B cell (primary cell): ENCODE measurements around the gene BBS1. TPM values are rescaled to one million over a fixed set of nuclear protein-coding genes. Genes with fewer than 3 reads are reported as not detected.

ENCODE experiments used
- ATAC-seq: fragments of 200-7000 bp; cut with Tn5 transposase; one replicate; pipeline ENCODE4 v1.10.0; 2021; ENCODE audit warnings: low read depth, mild to moderate bottlenecking, moderate number of reproducible peaks, moderate library complexity
- CTCF ChIA-PET: fragments of 350-600 bp; sonication (Branson Sonifier 250); formaldehyde crosslinking; loops from one replicate; lab custom pipeline; 2021; ENCODE audit warnings: antibody characterized with exemption, inconsistent platforms; lab: Charles Lee
- POLR2A ChIA-PET: fragments of 350-600 bp; sonication (Branson Sonifier 250); formaldehyde crosslinking; loops from one replicate; lab custom pipeline; 2021; ENCODE audit warnings: antibody characterized with exemption; lab: Charles Lee
- DNase-seq: peaks from one replicate; pipeline ENCODE4 v3.0.0; 2013
- H2AFZ ChIP-seq: 2 replicates; pipeline ENCODE4 v1.6.1; 2012; ENCODE audit warnings: mild to moderate bottlenecking, low read depth, low read length; ENCODE audit not compliant: insufficient read depth, poor library complexity, severe bottlenecking
- H3K27ac ChIP-seq, 2 donors: 1 replicate in 1 of 2; 2 replicates in 1 of 2; pipeline ENCODE4 v1.5.1; 2012 to 2013; ENCODE audit warnings: low read length in 2 of 2, mild to moderate bottlenecking in 2 of 2, moderate library complexity in 1 of 2
- H3K27me3 ChIP-seq, 4 experiments: fragments of 200-600 bp in 1 of 4; sonication (generic) in 1 of 4; replicated peaks in 1 of 4; 1 replicate in 2 of 4; 2 replicates in 2 of 4; pipeline versions ENCODE4 v1.6.1 to v1.7.0; 2013 to 2016; ENCODE audit warnings: low read length in 3 of 4, mild to moderate bottlenecking in 2 of 4, mixed read lengths in 1 of 4, moderate library complexity in 1 of 4; ENCODE audit not compliant: insufficient read depth in 4 of 4, control insufficient read depth in 3 of 4; ENCODE audit errors: control extremely low read depth in 1 of 4
- H3K36me3 ChIP-seq, 2 experiments: replicated peaks in 1 of 2; 1 replicate in 1 of 2; 2 replicates in 1 of 2; pipeline versions ENCODE4 v1.6.1 to v1.7.1; 2013; ENCODE audit warnings: low read length in 1 of 2; ENCODE audit not compliant: insufficient read depth in 2 of 2, control insufficient read depth in 1 of 2; ENCODE audit errors: control extremely low read depth in 1 of 2, extremely low read depth in 1 of 2
- H3K4me1 ChIP-seq, 2 donors: fragments of 200-600 bp in 1 of 2; sonication (generic) in 1 of 2; 1 replicate in 1 of 2; 2 replicates in 1 of 2; pipeline versions ENCODE4 v1.5.1 to v1.6.1; 2013 to 2017; ENCODE audit warnings: low read length in 2 of 2; ENCODE audit not compliant: control insufficient read depth in 2 of 2, insufficient read depth in 2 of 2
- H3K4me2 ChIP-seq: replicated peaks from 2 replicates; pipeline ENCODE3; 2012; ENCODE audit warnings: mild to moderate bottlenecking, low read depth, low read length; ENCODE audit not compliant: poor library complexity, severe bottlenecking
- H3K4me3 ChIP-seq, 5 experiments: fragments of 200-600 bp in 1 of 5; sonication (generic) in 1 of 5; 1 replicate in 3 of 5; 2 replicates in 2 of 5; pipeline versions ENCODE4 v1.5.1 to v1.7.0; 2011 to 2016; ENCODE audit warnings: low read length in 4 of 5, mild to moderate bottlenecking in 4 of 5, low read depth in 2 of 5, control low read depth in 1 of 5, moderate library complexity in 1 of 5; ENCODE audit not compliant: insufficient read depth in 1 of 5; ENCODE audit errors: control extremely low read depth in 1 of 5, extremely low read depth in 1 of 5
- H3K79me2 ChIP-seq: fragments of 200-600 bp; sonication (generic); one replicate; pipeline ENCODE4 v1.6.0; 2016; ENCODE audit warnings: low read length; ENCODE audit not compliant: control insufficient read depth, insufficient read depth
- H3K9ac ChIP-seq: fragments of 200-600 bp; sonication (generic); 2 replicates; pipeline ENCODE4 v1.6.1; 2017; ENCODE audit warnings: mild to moderate bottlenecking, low read length, moderate library complexity
- H3K9me3 ChIP-seq, 3 donors: one replicate each; pipeline versions ENCODE4 v1.6.1 to v1.7.1; 2013; ENCODE audit warnings: low read length in 2 of 3; ENCODE audit not compliant: control insufficient read depth in 2 of 3, insufficient read depth in 1 of 3; ENCODE audit errors: control extremely low read depth in 1 of 3
- H4K20me1 ChIP-seq: 2 replicates; pipeline ENCODE4 v1.6.0; 2012; ENCODE audit warnings: mild to moderate bottlenecking, low read length; ENCODE audit not compliant: insufficient read depth, control insufficient read depth, poor library complexity, severe bottlenecking
- H3K27ac Mint-ChIP-seq: one replicate; pipeline ENCODE4 v1.8.0; 2021; ENCODE audit warnings: mixed read lengths
- H3K27me3 Mint-ChIP-seq: one replicate; pipeline ENCODE4 v1.8.0; 2021; ENCODE audit warnings: mixed read lengths
- H3K4me1 Mint-ChIP-seq: one replicate; pipeline ENCODE4 v1.8.0; 2021; ENCODE audit warnings: mixed read lengths
- H3K4me3 Mint-ChIP-seq: one replicate; pipeline ENCODE4 v1.8.0; 2021; ENCODE audit warnings: mixed read lengths
- H3K9me3 Mint-ChIP-seq: one replicate; pipeline ENCODE4 v1.8.0; 2022; ENCODE audit warnings: mixed read lengths; ENCODE audit not compliant: insufficient read depth
- CTCF ChIP-seq: fragments of 200-600 bp; IDR thresholded peaks from one replicate; pipeline ENCODE4 v1.8.0; 2022; ENCODE audit warnings: antibody characterized with exemption, mild to moderate bottlenecking
- EZH2 ChIP-seq: IDR thresholded peaks from 2 replicates; pipeline ENCODE4 v1.6.1; 2012; ENCODE audit warnings: borderline replicate concordance, low read depth, mild to moderate bottlenecking, moderate library complexity, low read length; ENCODE audit not compliant: insufficient read depth, poor library complexity, severe bottlenecking
- WGBS: methylation state at CpG from one replicate; pipeline ENCODE4 v1.1.5; 2013; ENCODE audit warnings: missing lambda C conversion rate; ENCODE audit not compliant: insufficient coverage; 5-methylcytosine and 5-hydroxymethylcytosine counted together
- intact Hi-C: fragments of 100-400 bp; cut with micrococcal nuclease; formaldehyde crosslinking; loops from one replicate; pipeline ENCODE4 v1.10.0; 2022
- polyA plus RNA-seq: library from polyadenylated mRNA; depleted of rRNA; stranded (reverse); fragments of >200 nt; gene quantifications from 2 replicates; pipeline ENCODE4 v1.2.3, GENCODE V29; 2012
- total RNA-seq, 2 donors: library from RNA; stranded (reverse); fragments of 120-200 nt in 1 of 2; gene quantifications; 1 replicate in 1 of 2; 2 replicates in 1 of 2; pipeline versions ENCODE4 v1.2.3 to v1.2.4, GENCODE V29; 2013 to 2022

BBS1 gene
- total and polyA plus RNA-seq, 2 donors (not counting 1 experiment from before 2014, with no cell fraction given): 20.4 to 52.5 TPM

GRCh38 chr11:66549696-66550095 is 39.3 kb downstream of the BBS1 start:
- ChIA-PET CTCF (no interaction called here), POLR2A (interaction anchor here (0.6 to 1.1 kb wide), 2 partner anchors 128 to 754 kb away, joined by 4 to 5 read pairs; partner anchors contain the start of genes RBM4B and SSH3)

GRCh38 chr11:66550887-66551286 is 40.5 kb downstream of the BBS1 start:
- ATAC-seq: no peak
- no peaks in the 10 kb centered on the region for H3K9me3 Mint-ChIP-seq
- peaks cover 5 to 10% of the 10 kb centered on the region in 2 donors for H3K4me1 ChIP-seq

More at GRCh38 chr11:66549696-66550095, 39.3 kb downstream of the BBS1 start:
- Mint-ChIP-seq H3K27ac (no peak overlapping the region), H3K9me3 (no peaks in the 10 kb centered on the region), H3K27me3 (peaks cover 2% of the 10 kb centered on the region), H3K4me1 (peaks cover 12% of the 10 kb centered on the region), H3K4me3 (no peak overlapping the region)
- Histone ChIP-seq H3K4me1 (peaks cover 12 to 19% of the 10 kb centered on the region in 2 donors), H2AFZ (no peak overlapping the region), H3K4me2 (no peak overlapping the region), H3K27me3 (peaks cover 0 to 3% (median 0%) of the 10 kb centered on the region in 4 experiments), H3K27ac (no peak overlapping the region), H3K9me3 (no peaks in the 10 kb centered on the region), H4K20me1 (no peaks in the 10 kb centered on the region), H3K4me3 (no peak overlapping the region), H3K9ac (no peak overlapping the region), H3K36me3 (no peaks in the 10 kb centered on the region), H3K79me2 (peaks cover 10% of the 10 kb centered on the region)
- WGBS: no CpG with 5 or more reads among the region's 3 CpGs
- TF ChIP-seq EZH2 (no peak), CTCF (no peak)
- intact Hi-C loops: no loop called here
- no peak for ATAC-seq
- no peak for DNase-seq

More at GRCh38 chr11:66550887-66551286, 40.5 kb downstream of the BBS1 start:
- Histone ChIP-seq H3K27ac (no peak overlapping the region), H3K4me2 (no peak overlapping the region), H3K79me2 (peaks cover under 1% of the 10 kb centered on the region), H3K27me3 (peaks cover 0 to 3% (median 0%) of the 10 kb centered on the region in 4 experiments), H3K4me3 (no peak overlapping the region), H3K9me3 (no peaks in the 10 kb centered on the region), H2AFZ (no peak overlapping the region), H4K20me1 (no peaks in the 10 kb centered on the region), H3K9ac (no peak overlapping the region), H3K36me3 (no peaks in the 10 kb centered on the region)
- no peak for DNase-seq
- ChIA-PET CTCF (no interaction called here), POLR2A (no interaction called here)
- no peak for TF ChIP-seq EZH2
- TF ChIP-seq CTCF: no peak
- peaks cover 4% of the 10 kb centered on the region for H3K27me3 Mint-ChIP-seq
- H3K27ac Mint-ChIP-seq: no peak overlapping the region
- intact Hi-C loops: no loop called here
- no peak overlapping the region for H3K4me3 Mint-ChIP-seq
- WGBS: 83% methylated on average over 4 of the region's 4 CpGs
- peaks cover 7% of the 10 kb centered on the region for H3K4me1 Mint-ChIP-seq
